ENCODE measurements around the gene CACNB3. TPM values are rescaled to one million over a fixed set of nuclear protein-coding genes. Genes with fewer than 3 reads are reported as not detected.

CACNB3 gene
- total and polyA plus RNA-seq, 2 of the 13 experiments (the other 11 are each of a cell fraction or from before 2014, with no cell fraction given) = 0.29 to 0.54 TPM

DNA sequence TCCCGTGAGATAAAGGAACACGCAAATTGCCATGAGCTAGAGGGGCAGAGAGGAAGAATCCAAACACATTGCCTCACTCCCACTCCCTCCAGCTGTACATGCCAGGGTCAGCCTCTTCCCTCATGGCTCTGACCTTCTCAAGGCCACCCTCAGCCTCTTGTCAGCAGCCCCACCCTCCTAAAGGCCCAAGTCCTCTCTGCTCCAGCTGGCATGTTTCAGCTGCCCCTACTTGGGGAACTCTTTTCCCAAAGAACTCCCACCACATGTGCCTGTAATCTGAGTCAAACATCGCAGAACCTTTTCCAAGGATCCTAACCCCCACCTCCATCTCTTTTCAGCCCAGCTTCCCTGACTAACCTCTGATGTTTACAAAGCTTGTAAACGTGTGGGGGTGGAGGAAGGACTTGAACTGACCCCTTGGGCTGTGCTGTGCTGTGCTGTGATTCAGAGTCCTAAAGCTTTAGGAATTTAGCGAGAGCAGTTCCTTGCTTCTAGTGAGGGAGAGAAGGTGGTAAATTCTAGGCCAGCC, 7.3 kb upstream of the CACNB3 start (continued):
- TF ChIP-seq, protein P1, sequence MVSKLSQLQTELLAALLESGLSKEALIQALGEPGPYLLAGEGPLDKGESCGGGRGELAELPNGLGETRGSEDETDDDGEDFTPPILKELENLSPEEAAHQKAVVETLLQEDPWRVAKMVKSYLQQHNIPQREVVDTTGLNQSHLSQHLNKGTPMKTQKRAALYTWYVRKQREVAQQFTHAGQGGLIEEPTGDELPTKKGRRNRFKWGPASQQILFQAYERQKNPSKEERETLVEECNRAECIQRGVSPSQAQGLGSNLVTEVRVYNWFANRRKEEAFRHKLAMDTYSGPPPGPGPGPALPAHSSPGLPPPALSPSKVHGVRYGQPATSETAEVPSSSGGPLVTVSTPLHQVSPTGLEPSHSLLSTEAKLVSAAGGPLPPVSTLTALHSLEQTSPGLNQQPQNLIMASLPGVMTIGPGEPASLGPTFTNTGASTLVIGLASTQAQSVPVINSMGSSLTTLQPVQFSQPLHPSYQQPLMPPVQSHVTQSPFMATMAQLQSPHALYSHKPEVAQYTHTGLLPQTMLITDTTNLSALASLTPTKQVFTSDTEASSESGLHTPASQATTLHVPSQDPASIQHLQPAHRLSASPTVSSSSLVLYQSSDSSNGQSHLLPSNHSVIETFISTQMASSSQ (IDR thresholded peaks at IDR 0.05; ENCODE audit: low read depth) = no peak
- TF ChIP-seq, protein P1 (CRISPR knock-in tag; IDR thresholded peaks at IDR 0.05; ENCODE audit: borderline replicate concordance) = no peak
- no peak for TF ChIP-seq ZSCAN22 (CRISPR knock-in tag; IDR thresholded peaks at IDR 0.05)
- no peak for TF ChIP-seq NR2F1 (CRISPR knock-in tag; IDR thresholded peaks at IDR 0.05)
- TF ChIP-seq TRIM24 (CRISPR knock-in tag; IDR thresholded peaks at IDR 0.05) = no peak
- no peak for TF ChIP-seq RXRA (CRISPR knock-in tag; IDR thresholded peaks at IDR 0.05)
- no peak for TF ChIP-seq JARID2 (CRISPR knock-in tag; IDR thresholded peaks at IDR 0.05; ENCODE audit: insufficient replicate concordance)
- TF ChIP-seq ZNF577 (CRISPR knock-in tag; IDR thresholded peaks at IDR 0.05; ENCODE audit: borderline replicate concordance, low read depth) = no peak
- TF ChIP-seq ZNF160 (CRISPR knock-in tag; IDR thresholded peaks at IDR 0.05) = no peak
- TF ChIP-seq ZNF782 (CRISPR knock-in tag; IDR thresholded peaks at IDR 0.05; ENCODE audit: borderline replicate concordance) = 0 out of 2 replicates have a peak, but pooled peaks have one; percentile 21
- TF ChIP-seq, protein P2, sequence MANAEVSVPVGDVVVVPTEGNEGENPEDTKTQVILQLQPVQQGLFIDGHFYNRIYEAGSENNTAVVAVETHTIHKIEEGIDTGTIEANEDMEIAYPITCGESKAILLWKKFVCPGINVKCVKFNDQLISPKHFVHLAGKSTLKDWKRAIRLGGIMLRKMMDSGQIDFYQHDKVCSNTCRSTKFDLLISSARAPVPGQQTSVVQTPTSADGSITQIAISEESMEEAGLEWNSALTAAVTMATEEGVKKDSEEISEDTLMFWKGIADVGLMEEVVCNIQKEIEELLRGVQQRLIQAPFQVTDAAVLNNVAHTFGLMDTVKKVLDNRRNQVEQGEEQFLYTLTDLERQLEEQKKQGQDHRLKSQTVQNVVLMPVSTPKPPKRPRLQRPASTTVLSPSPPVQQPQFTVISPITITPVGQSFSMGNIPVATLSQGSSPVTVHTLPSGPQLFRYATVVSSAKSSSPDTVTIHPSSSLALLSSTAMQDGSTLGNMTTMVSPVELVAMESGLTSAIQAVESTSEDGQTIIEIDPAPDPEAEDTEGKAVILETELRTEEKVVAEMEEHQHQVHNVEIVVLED (CRISPR knock-in tag; IDR thresholded peaks at IDR 0.05; ENCODE audit: borderline replicate concordance) = no peak
- no peak for TF ChIP-seq HOXA5 (CRISPR knock-in tag; IDR thresholded peaks at IDR 0.05)
- no peak for TF ChIP-seq ZNF20 (CRISPR knock-in tag; IDR thresholded peaks at IDR 0.05)
- TF ChIP-seq, protein P3, sequence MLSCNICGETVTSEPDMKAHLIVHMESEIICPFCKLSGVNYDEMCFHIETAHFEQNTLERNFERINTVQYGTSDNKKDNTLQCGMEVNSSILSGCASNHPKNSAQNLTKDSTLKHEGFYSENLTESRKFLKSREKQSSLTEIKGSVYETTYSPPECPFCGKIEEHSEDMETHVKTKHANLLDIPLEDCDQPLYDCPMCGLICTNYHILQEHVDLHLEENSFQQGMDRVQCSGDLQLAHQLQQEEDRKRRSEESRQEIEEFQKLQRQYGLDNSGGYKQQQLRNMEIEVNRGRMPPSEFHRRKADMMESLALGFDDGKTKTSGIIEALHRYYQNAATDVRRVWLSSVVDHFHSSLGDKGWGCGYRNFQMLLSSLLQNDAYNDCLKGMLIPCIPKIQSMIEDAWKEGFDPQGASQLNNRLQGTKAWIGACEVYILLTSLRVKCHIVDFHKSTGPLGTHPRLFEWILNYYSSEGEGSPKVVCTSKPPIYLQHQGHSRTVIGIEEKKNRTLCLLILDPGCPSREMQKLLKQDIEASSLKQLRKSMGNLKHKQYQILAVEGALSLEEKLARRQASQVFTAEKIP (CRISPR knock-in tag; IDR thresholded peaks at IDR 0.05; ENCODE audit: borderline replicate concordance) = no peak
- TF ChIP-seq, protein P4, sequence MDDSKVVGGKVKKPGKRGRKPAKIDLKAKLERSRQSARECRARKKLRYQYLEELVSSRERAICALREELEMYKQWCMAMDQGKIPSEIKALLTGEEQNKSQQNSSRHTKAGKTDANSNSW (CRISPR knock-in tag; IDR thresholded peaks at IDR 0.05; ENCODE audit: borderline replicate concordance) = no peak
- no peak for TF ChIP-seq SRSF1 (optimal IDR thresholded peaks at IDR 0.05; ENCODE audit: low read depth, low read length)
- TF ChIP-seq SMYD3 (CRISPR knock-in tag; IDR thresholded peaks at IDR 0.05) = no peak
- TF ChIP-seq, protein P5, sequence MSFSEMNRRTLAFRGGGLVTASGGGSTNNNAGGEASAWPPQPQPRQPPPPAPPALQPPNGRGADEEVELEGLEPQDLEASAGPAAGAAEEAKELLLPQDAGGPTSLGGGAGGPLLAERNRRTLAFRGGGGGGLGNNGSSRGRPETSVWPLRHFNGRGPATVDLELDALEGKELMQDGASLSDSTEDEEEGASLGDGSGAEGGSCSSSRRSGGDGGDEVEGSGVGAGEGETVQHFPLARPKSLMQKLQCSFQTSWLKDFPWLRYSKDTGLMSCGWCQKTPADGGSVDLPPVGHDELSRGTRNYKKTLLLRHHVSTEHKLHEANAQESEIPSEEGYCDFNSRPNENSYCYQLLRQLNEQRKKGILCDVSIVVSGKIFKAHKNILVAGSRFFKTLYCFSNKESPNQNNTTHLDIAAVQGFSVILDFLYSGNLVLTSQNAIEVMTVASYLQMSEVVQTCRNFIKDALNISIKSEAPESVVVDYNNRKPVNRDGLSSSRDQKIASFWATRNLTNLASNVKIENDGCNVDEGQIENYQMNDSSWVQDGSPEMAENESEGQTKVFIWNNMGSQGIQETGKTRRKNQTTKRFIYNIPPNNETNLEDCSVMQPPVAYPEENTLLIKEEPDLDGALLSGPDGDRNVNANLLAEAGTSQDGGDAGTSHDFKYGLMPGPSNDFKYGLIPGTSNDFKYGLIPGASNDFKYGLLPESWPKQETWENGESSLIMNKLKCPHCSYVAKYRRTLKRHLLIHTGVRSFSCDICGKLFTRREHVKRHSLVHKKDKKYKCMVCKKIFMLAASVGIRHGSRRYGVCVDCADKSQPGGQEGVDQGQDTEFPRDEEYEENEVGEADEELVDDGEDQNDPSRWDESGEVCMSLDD (CRISPR knock-in tag; IDR thresholded peaks at IDR 0.05; ENCODE audit: borderline replicate concordance) = no peak
- TF ChIP-seq HNF4A (CRISPR knock-in tag; IDR thresholded peaks at IDR 0.05) = peak; percentile 60
- TF ChIP-seq TAF1 (CRISPR knock-in tag; IDR thresholded peaks at IDR 0.05) = no peak
